ENCODE measurements around the gene BUD13. TPM values are rescaled to one million over a fixed set of nuclear protein-coding genes. Genes with fewer than 3 reads are reported as not detected.

Gene BUD13
- total RNA-seq, 2 donors from 2014 or later, result 12.2 to 16.0 TPM

DNA sequence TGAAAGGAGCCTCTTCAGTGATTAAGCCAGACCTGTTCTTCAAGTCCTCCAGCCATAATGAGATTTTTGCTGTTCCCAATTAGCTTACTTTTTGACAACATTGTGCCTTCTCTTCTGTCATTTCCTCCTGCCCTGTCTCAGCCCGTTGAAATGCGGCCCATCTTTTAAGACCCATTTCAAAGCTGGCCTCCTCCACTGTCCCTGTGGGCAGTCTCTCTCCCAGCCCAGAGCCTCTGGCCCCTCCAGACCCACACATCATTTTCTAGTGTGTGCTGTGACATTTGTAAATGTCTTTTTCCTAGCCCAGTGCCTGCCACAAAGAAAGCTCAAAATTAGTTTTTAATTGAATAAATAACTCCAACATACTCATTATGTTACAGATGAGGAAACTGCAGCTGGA lies 70.9 kb downstream of the BUD13 start:
- Histone ChIP-seq H3K9me3 (no peaks in the 10 kb centered on the region), H3K27me3 (replicated peaks; ENCODE audit: insufficient read depth) (no peaks in the 10 kb centered on the region), H3K27ac (no peak overlapping the region), H3K36me3 (no peaks in the 10 kb centered on the region), H3K4me3 (no peak overlapping the region), H3K4me1 (replicated peaks) (no peaks in the 10 kb centered on the region)
- 43% methylated on average over 2 of the region's 2 CpGs for WGBS
- TF ChIP-seq, protein P1, sequence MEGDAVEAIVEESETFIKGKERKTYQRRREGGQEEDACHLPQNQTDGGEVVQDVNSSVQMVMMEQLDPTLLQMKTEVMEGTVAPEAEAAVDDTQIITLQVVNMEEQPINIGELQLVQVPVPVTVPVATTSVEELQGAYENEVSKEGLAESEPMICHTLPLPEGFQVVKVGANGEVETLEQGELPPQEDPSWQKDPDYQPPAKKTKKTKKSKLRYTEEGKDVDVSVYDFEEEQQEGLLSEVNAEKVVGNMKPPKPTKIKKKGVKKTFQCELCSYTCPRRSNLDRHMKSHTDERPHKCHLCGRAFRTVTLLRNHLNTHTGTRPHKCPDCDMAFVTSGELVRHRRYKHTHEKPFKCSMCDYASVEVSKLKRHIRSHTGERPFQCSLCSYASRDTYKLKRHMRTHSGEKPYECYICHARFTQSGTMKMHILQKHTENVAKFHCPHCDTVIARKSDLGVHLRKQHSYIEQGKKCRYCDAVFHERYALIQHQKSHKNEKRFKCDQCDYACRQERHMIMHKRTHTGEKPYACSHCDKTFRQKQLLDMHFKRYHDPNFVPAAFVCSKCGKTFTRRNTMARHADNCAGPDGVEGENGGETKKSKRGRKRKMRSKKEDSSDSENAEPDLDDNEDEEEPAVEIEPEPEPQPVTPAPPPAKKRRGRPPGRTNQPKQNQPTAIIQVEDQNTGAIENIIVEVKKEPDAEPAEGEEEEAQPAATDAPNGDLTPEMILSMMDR (IDR thresholded peaks at IDR 0.05), result no peak
- TF ChIP-seq POLR2AphosphoS5 (IDR thresholded peaks at IDR 0.05) (no peak), POLR2A (IDR thresholded peaks at IDR 0.05) (no peak)
- no peak for DNase-seq (ENCODE audit: low spot score)
- intact Hi-C loops (cut with DNase I), result no loop called here

DNA sequence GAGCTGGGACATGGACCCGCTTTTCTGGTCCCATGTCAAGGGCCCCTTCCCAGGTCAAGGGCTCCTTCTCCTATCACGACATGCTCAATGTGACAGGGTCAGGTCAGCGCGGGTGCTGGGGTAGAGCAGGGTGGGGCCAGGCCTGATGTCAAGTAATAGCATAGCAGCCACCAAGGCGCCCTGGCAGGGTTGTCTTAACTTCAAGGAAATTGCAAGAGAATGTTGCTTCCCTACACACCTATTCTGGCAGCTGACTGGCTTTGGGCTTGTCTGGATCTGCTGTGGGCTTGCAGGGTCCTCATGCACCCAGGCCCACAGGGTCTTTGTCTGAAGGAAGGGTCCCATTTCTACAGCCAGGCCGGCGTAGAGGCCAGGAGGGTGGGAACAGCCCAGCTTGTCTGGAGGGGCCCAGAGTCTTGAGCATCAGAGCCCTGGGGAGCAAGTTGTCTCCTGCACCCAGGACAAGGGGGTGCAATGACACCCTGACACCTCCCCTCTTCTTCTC lies 71.4 kb downstream of the BUD13 start:
- TF ChIP-seq POLR2AphosphoS5 (IDR thresholded peaks at IDR 0.05) (no peak), POLR2A (IDR thresholded peaks at IDR 0.05) (no peak)
- TF ChIP-seq, protein P1 (IDR thresholded peaks at IDR 0.05), result no peak
- no peaks in the 10 kb centered on the region for H3K9me3 ChIP-seq
- intact Hi-C loops (cut with DNase I), result no loop called here
- no peaks in the 10 kb centered on the region for H3K27me3 ChIP-seq (replicated peaks; ENCODE audit: insufficient read depth)
- WGBS, result 68% methylated on average over 7 of the region's 7 CpGs
- H3K27ac ChIP-seq, result no peak overlapping the region
- no peak overlapping the region for H3K4me3 ChIP-seq
- no peaks in the 10 kb centered on the region for H3K4me1 ChIP-seq (replicated peaks)
- H3K36me3 ChIP-seq, result no peaks in the 10 kb centered on the region
- DNase-seq (ENCODE audit: low spot score), result no peak

DNA sequence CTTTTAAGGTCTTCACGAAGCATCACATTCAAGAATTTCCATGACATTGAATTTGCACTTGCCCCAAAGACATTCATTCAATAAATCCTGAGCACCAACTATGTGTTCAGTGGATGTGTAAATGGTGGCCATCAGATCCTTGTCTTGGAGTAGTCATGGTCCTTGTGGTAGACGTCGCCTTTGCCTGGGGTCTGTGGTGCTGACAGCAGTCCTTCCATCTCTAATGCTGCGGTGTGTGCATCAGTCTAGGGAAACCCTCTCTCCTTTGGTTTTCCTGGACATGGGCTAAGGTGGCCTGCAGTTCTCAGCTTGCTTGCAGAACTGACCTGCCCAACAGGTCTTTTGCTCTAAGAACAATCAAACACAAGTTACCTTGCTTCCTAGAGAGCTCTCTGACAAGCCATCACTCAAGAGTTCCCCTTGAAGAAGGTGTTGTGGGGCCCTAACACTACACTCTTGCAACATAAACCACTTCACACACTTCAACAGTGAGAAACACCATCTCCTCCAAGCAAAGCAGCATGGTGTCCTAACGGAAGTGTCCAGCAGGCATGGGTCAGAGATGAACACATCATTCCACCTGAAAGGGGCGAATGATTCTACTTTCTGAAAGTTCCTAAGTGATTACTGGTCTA lies 72.1 kb downstream of the BUD13 start:
- TF ChIP-seq POLR2A (IDR thresholded peaks at IDR 0.05), result no peak
- TF ChIP-seq POLR2AphosphoS5 (IDR thresholded peaks at IDR 0.05), result no peak
- TF ChIP-seq, protein P1 (IDR thresholded peaks at IDR 0.05), result no peak
- WGBS, result 91% methylated on average over 6 of the region's 6 CpGs
- no peaks in the 10 kb centered on the region for H3K9me3 ChIP-seq

More for the DNA sequence above, 72.1 kb downstream of the BUD13 start:
- DNase-seq (ENCODE audit: low spot score), result no peak
- H3K27me3 ChIP-seq (replicated peaks; ENCODE audit: insufficient read depth), result no peaks in the 10 kb centered on the region
- H3K4me1 ChIP-seq (replicated peaks), result no peaks in the 10 kb centered on the region
- H3K4me3 ChIP-seq, result no peak overlapping the region
- H3K27ac ChIP-seq, result no peak overlapping the region
- intact Hi-C loops (cut with DNase I), result no loop called here
- H3K36me3 ChIP-seq, result no peaks in the 10 kb centered on the region

Other genes with a start within 250 kb of the BUD13 start
- gene ZPR1, start 15.0 kb upstream of the BUD13 start, total RNA-seq, result 10 to 100 TPM; 24.6 to 27.6 TPM
- under 1 TPM in 1 of 2 donors, not detected in 1; 0.87 TPM for gene APOA5, start 18.9 kb upstream of the BUD13 start, total RNA-seq
- not detected for gene APOA4, start 50.3 kb upstream of the BUD13 start, total RNA-seq
- not detected for gene APOC3, start 56.9 kb upstream of the BUD13 start, total RNA-seq
- gene APOA1, start 64.6 kb upstream of the BUD13 start, total RNA-seq, result 1,000 to 10,000 TPM in 1 of 2 donors, not detected in 1; 2,058 TPM